HCT116 (cell line): Measurements from ENCODE around the gene RIOK2. TPM values are rescaled to one million over a fixed set of nuclear protein-coding genes. Genes with fewer than 3 reads are reported as not detected.

Experiments
- total RNA-seq: library from RNA; stranded (reverse); gene quantifications from one replicate; pipeline ENCODE4 v1.2.1, GENCODE V29; 2021; ENCODE audit not compliant: unreplicated experiment

Gene RIOK2
- total RNA-seq, 1 experiment from 2014 or later: 27.1 TPM

Other genes with a start within 250 kb of the RIOK2 start
- 14.9 TPM for gene LNPEP, start 247.2 kb downstream of the RIOK2 start, total RNA-seq
- gene LIX1, start 40.6 kb downstream of the RIOK2 start, total RNA-seq: not detected